CD4-positive, alpha-beta T cell treated with Interleukin-12 subunit alpha and Interleukin-12 subunit beta, for 1 hour (primary cell): ENCODE data around the gene TM9SF1.

ENCODE experiments used
- DNase-seq: peaks from one replicate; pipeline ENCODE4 v3.0.0-alpha.2; 2020

The TM9SF1 gene

GRCh38 chr14:24196071-24197055, 1.1 kb upstream of the TM9SF1 start:
- DNase-seq = peak; percentile 16

- no peak for DNase-seq
Measured at GRCh38 chr14:24194873-24195185, 412 bp downstream of the TM9SF1 start.

- no peak for DNase-seq
Measured at GRCh38 chr14:24194186-24194872, 912 bp downstream of the TM9SF1 start.

GRCh38 chr14:24192933-24193332, 2.3 kb downstream of the TM9SF1 start:
- no peak for DNase-seq

GRCh38 chr14:24190416-24190815, 4.8 kb downstream of the TM9SF1 start:
- DNase-seq = no peak

- no peak for DNase-seq
Measured at GRCh38 chr14:24189460-24189859, 5.8 kb downstream of the TM9SF1 start.

- DNase-seq = no peak
Measured at GRCh38 chr14:24189059-24189375, 6.2 kb downstream of the TM9SF1 start.

GRCh38 chr14:24188251-24189058, 6.8 kb downstream of the TM9SF1 start, which contains the start of gene IPO4:
IPO4 (minus strand) TSS chr14:24188816; CDS start chr14:24188787, 29 bp downstream.
- DNase-seq = peak; percentile 97

- no peak for DNase-seq
Measured at GRCh38 chr14:24187539-24187915, 7.7 kb downstream of the TM9SF1 start.

- DNase-seq = no peak
Measured at GRCh38 chr14:24186831-24187538, 8.3 kb downstream of the TM9SF1 start.

- no peak for DNase-seq
Measured at GRCh38 chr14:24185741-24186140, 9.5 kb downstream of the TM9SF1 start.

- DNase-seq = no peak
Measured at GRCh38 chr14:24185026-24185425, 10.2 kb downstream of the TM9SF1 start.

GRCh38 chr14:24184104-24184970, 10.9 kb downstream of the TM9SF1 start:
- no peak for DNase-seq

- no peak for DNase-seq
Measured at GRCh38 chr14:24183014-24183481, 12.2 kb downstream of the TM9SF1 start.

- no peak for DNase-seq
Measured at GRCh38 chr14:24182110-24182882, 12.9 kb downstream of the TM9SF1 start.

GRCh38 chr14:24181371-24182077, 13.7 kb downstream of the TM9SF1 start:
- DNase-seq = no peak

- no peak for DNase-seq
Measured at GRCh38 chr14:24179961-24180796, 15.1 kb downstream of the TM9SF1 start.

- DNase-seq = no peak
Measured at GRCh38 chr14:24179294-24179960, 15.8 kb downstream of the TM9SF1 start.
